Thyroid gland (tissue), 4 donors: ENCODE results near the gene PPP2R2B. TPM values are rescaled to one million over a fixed set of nuclear protein-coding genes. Genes with fewer than 3 reads are reported as not detected.

Experiments used
- DNase-seq, 2 donors: peaks; one replicate each; pipeline ENCODE4 v3.0.0-alpha.2; 2019
- H3K27ac ChIP-seq, 3 donors: fragments of 200-600 bp; sonication (generic); 1 replicate in 2 of 3; 2 replicates in 1 of 3; pipeline ENCODE4 v1.5.1; 2016 to 2019; ENCODE audit warnings: mild to moderate bottlenecking in 1 of 3, moderate library complexity in 1 of 3
- H3K27me3 ChIP-seq: fragments of 200-600 bp; sonication (generic); one replicate; pipeline ENCODE4 v1.5.1; 2019
- H3K36me3 ChIP-seq, 2 donors: fragments of 200-600 bp; sonication (generic); one replicate each; pipeline ENCODE4 v1.5.1; 2016 to 2019
- H3K4me1 ChIP-seq, 2 donors: fragments of 200-600 bp; sonication (generic); one replicate each; pipeline ENCODE4 v1.5.1; 2017 to 2019
- H3K4me3 ChIP-seq, 3 donors: fragments of 200-600 bp; sonication (generic); replicated peaks in 1 of 3; 1 replicate in 2 of 3; 2 replicates in 1 of 3; pipeline ENCODE4 v1.5.1; 2016; ENCODE audit warnings: mild to moderate bottlenecking in 1 of 3
- H3K9me3 ChIP-seq: fragments of 200-600 bp; sonication (generic); one replicate; pipeline ENCODE4 v1.5.1; 2017
- POLR2A ChIP-seq, 2 donors: fragments of 450-650 bp; IDR thresholded peaks; one replicate each; pipeline ENCODE4 v1.6.1; 2017; ENCODE audit warnings: antibody characterized with exemption in 2 of 2, mild to moderate bottlenecking in 2 of 2, moderate library complexity in 1 of 2
- WGBS, 2 donors: methylation state at CpG; one replicate each; pipeline ENCODE4 v1.1.5; 2017; 5-methylcytosine and 5-hydroxymethylcytosine counted together
- intact Hi-C: fragments of 100-400 bp; cut with DNase I; formaldehyde crosslinking; loops from one replicate; pipeline ENCODE4 v1.15.1; 2023
- total RNA-seq, 4 donors: library from RNA; depleted of rRNA; stranded (reverse); fragments of >200 nt; gene quantifications; one replicate each; pipeline ENCODE4 v1.2.3, GENCODE V29; 2016
- TF ChIP-seq, protein P1 (sequence below), 6 experiments: fragments of 200-600 bp in 3 of 6; fragments of 450-650 bp in 3 of 6; sonication (generic) in 3 of 6; IDR thresholded peaks; one replicate each; pipeline ENCODE4 v1.5.1; 2016 to 2019; ENCODE audit warnings: antibody characterized with exemption in 6 of 6, mild to moderate bottlenecking in 2 of 6, inconsistent platforms in 1 of 6, moderate library complexity in 1 of 6

PPP2R2B gene
- total RNA-seq, 4 donors from 2014 or later = 1.1 to 5.0 (median 2.9) TPM

DNA sequence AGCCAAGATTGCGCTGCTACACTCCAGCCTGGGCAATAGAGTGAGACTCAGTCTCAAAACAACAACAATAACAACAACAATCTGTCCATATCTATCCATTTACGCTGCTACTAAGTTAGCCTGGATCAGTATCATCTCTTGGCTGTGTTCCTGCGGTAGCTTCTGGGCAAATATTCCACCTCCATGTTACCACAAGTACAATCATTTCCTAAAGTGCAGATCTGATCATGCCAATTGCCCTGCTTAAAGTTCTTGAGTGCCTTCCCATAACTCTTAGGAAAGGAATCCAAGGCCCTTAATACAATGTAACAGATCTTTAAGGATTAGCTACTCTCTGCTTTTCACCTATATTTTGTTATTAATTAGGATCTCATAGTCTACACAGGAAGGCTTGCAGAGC is 15.4 kb upstream of the PPP2R2B start:
- 94 to 99% methylated on average over 3 of the region's 3 CpGs for WGBS, 2 donors
- H3K36me3 ChIP-seq = no peaks in the 10 kb centered on the region
- no peaks in the 10 kb centered on the region for H3K4me1 ChIP-seq
- no peaks in the 10 kb centered on the region for H3K9me3 ChIP-seq
- no peak for DNase-seq
- TF ChIP-seq POLR2A (IDR thresholded peaks at IDR 0.05) = no peak
- H3K27ac ChIP-seq = no peak overlapping the region
- intact Hi-C loops = no loop called here
- no peak overlapping the region for H3K4me3 ChIP-seq
- H3K27me3 ChIP-seq = no peaks in the 10 kb centered on the region

- intact Hi-C loops = no loop called here
- TF ChIP-seq, protein P1, sequence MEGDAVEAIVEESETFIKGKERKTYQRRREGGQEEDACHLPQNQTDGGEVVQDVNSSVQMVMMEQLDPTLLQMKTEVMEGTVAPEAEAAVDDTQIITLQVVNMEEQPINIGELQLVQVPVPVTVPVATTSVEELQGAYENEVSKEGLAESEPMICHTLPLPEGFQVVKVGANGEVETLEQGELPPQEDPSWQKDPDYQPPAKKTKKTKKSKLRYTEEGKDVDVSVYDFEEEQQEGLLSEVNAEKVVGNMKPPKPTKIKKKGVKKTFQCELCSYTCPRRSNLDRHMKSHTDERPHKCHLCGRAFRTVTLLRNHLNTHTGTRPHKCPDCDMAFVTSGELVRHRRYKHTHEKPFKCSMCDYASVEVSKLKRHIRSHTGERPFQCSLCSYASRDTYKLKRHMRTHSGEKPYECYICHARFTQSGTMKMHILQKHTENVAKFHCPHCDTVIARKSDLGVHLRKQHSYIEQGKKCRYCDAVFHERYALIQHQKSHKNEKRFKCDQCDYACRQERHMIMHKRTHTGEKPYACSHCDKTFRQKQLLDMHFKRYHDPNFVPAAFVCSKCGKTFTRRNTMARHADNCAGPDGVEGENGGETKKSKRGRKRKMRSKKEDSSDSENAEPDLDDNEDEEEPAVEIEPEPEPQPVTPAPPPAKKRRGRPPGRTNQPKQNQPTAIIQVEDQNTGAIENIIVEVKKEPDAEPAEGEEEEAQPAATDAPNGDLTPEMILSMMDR (IDR thresholded peaks at IDR 0.05) = no peak
- TF ChIP-seq POLR2A (IDR thresholded peaks at IDR 0.05) = no peak
- Histone ChIP-seq H3K27me3 (no peaks in the 10 kb centered on the region), H3K27ac (no peak overlapping the region), H3K4me1 (no peaks in the 10 kb centered on the region), H3K36me3 (no peaks in the 10 kb centered on the region), H3K4me3 (no peak overlapping the region), H3K9me3 (no peaks in the 10 kb centered on the region)
- DNase-seq = no peak
- WGBS, 2 donors = 77 to 83% methylated on average over 3 of the region's 3 CpGs
Measured at GRCh38 chr5:146892231-146892630, 13.7 kb upstream of the PPP2R2B start.

- no peaks in the 10 kb centered on the region for H3K9me3 ChIP-seq
- intact Hi-C loops = no loop called here
- H3K27me3 ChIP-seq = no peaks in the 10 kb centered on the region
- H3K36me3 ChIP-seq = no peaks in the 10 kb centered on the region
- no peak overlapping the region for H3K27ac ChIP-seq
- no peak overlapping the region for H3K4me3 ChIP-seq
- WGBS, 2 donors = 90% methylated on average over 1 of the region's 1 CpG
- no peaks in the 10 kb centered on the region for H3K4me1 ChIP-seq
- TF ChIP-seq, protein P1 (IDR thresholded peaks at IDR 0.05) = no peak
- TF ChIP-seq POLR2A (IDR thresholded peaks at IDR 0.05) = no peak
- no peak for DNase-seq
Measured at GRCh38 chr5:146891511-146891910, 13.0 kb upstream of the PPP2R2B start.

- no peak overlapping the region for H3K4me3 ChIP-seq
- intact Hi-C loops = no loop called here
- 70% methylated on average over 1 of the region's 1 CpG for WGBS, 2 donors
- H3K4me1 ChIP-seq = no peaks in the 10 kb centered on the region
- TF ChIP-seq POLR2A (IDR thresholded peaks at IDR 0.05) = no peak
- TF ChIP-seq, protein P1 (IDR thresholded peaks at IDR 0.05) = no peak
- H3K27ac ChIP-seq = no peak overlapping the region
- no peaks in the 10 kb centered on the region for H3K9me3 ChIP-seq
- no peaks in the 10 kb centered on the region for H3K36me3 ChIP-seq
- no peak for DNase-seq
- H3K27me3 ChIP-seq = no peaks in the 10 kb centered on the region
Measured at GRCh38 chr5:146890731-146891440, 12.3 kb upstream of the PPP2R2B start.

GRCh38 chr5:146890066-146890465 is 11.5 kb upstream of the PPP2R2B start:
- no peak overlapping the region for H3K4me3 ChIP-seq
- no peaks in the 10 kb centered on the region for H3K27me3 ChIP-seq
- H3K4me1 ChIP-seq = no peaks in the 10 kb centered on the region
- TF ChIP-seq, protein P1 (IDR thresholded peaks at IDR 0.05) = no peak
- TF ChIP-seq POLR2A (IDR thresholded peaks at IDR 0.05) = no peak
- intact Hi-C loops = no loop called here
- no peaks in the 10 kb centered on the region for H3K36me3 ChIP-seq
- H3K27ac ChIP-seq = no peak overlapping the region
- WGBS, 2 donors = 90 to 92% methylated on average over 2 of the region's 2 CpGs
- DNase-seq = no peak
- no peaks in the 10 kb centered on the region for H3K9me3 ChIP-seq
